ENCODE measurements around the gene NECTIN1.
A peak's percentile ranks its signal among the peaks of the same experiment; 100 is the strongest.

The NECTIN1 gene

DNA sequence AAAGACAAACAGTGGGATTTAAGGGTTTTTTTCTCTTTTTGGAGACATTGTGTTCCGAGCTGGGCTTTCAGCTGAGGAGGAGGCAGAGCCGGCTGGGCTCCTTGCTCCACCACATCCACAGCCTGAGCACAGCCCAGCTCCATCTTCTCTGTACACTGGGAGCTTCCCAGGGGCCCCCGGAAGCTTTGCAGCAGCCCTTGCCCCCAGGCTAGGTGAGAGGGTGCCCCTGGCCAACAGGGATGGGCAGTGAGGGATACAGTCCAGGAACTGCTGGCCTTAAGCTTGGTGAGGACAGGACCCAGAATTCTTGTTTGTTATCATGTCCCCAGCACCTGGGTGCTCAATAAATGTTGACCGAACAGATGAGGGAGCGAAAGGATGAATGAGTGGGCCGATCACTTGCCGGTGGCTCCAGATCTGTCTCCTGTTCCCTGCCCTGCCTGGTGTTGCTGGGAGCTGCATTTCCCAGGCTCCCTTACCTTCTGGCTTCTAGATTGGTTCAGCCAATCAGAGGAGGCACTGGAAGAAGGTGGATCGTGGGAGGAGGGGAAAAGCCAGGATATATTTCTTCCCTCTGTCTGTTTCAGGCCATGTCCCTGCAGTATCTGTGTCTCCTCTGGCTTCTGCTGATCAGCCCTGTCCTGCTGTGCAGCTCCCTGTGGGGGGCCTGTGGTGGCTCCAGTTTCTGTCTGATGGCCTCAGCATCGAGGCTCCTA lies 26.5 kb upstream of the NECTIN1 start:
- no peak for DNase-seq (ENCODE audit: low read depth in 2 of 2, low spot score in 1 of 2)

- DNase-seq (ENCODE audit: low read depth in 2 of 2, low spot score in 1 of 2) = no peak
Measured at GRCh38 chr11:119754656-119755355, 25.8 kb upstream of the NECTIN1 start.

DNA sequence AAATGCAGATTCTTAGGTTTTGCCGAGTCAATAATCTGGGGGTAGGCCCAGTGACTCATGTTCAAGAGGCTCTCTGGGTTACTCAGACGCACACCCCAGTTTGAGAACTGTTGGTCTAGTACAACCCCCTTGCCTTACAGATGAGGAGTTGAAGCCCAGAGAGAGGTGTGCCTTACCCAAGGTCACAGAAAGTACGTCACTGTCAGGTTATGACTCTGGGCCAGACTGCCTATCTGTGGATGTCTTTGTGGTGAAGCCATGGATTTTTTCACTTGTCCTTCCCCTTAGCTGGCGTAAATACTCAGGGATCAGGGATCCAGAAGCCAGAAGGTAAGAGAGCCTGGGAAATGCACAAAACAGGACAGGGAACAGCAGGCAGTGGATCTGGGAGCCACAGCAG lies 25.2 kb upstream of the NECTIN1 start:
- no peak for DNase-seq (ENCODE audit: low read depth in 2 of 2, low spot score in 1 of 2)

- DNase-seq (ENCODE audit: low read depth in 2 of 2, low spot score in 1 of 2) = no peak
Measured at GRCh38 chr11:119752946-119753345, 23.9 kb upstream of the NECTIN1 start.

DNA sequence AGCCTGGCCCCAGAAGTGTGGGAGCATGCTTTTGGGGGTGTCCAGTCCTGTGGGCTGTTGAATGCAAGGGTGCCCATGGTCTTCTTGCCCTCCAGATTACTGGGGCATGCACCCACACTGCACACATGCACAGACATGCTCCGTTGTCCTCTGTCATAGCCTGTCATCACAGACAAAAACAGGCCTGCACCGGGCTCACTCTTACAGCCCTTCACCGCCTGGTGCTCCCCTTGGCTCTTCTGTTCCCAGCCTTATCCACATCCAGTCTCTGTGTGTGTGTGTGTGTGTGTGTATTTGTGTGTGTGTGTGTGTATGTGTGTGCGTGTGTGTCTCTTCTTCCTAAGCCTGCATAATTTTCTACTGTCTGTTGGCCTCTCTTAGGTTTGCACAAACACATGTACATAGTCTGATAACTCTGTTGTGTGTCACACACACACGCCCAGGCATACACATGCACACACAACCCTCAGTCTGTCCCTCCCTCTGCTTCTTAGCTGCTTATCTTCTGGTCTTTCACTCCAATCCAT lies 23.4 kb upstream of the NECTIN1 start:
- DNase-seq (ENCODE audit: low read depth in 2 of 2, low spot score in 1 of 2) = no peak

DNA sequence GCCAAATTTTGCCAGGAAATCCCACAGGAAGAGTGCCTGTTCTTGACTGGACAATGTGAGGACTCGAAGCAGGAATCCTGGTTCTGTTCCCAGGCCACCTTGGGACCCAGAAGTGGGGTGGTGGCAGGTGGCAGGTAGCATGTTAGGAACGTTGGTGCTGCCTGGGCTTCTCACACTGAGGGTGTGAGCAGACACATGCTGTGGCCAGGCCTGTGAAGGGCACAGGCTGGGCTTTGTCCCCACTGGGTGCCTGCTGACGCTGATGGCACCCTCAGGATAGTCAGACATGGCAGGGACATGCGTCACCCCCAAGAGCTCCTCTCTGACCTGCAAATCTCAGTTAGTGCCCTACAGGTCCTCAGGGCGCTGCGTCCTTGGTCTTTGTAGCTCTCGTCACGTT lies 21.1 kb upstream of the NECTIN1 start:
- DNase-seq (ENCODE audit: low read depth in 2 of 2, low spot score in 1 of 2) = no peak

- DNase-seq (ENCODE audit: low read depth in 2 of 2, low spot score in 1 of 2) = no peak
Measured at GRCh38 chr11:119749006-119749565, 20.1 kb upstream of the NECTIN1 start.

GRCh38 chr11:119747868-119748660 lies 19.1 kb upstream of the NECTIN1 start:
- no peak for DNase-seq (ENCODE audit: low read depth in 2 of 2, low spot score in 1 of 2)

GRCh38 chr11:119745776-119746535 lies 17.0 kb upstream of the NECTIN1 start:
- no peak for DNase-seq (ENCODE audit: low read depth in 2 of 2, low spot score in 1 of 2)

- no peak for DNase-seq (ENCODE audit: low read depth in 2 of 2, low spot score in 1 of 2)
Measured at GRCh38 chr11:119745112-119745511, 16.1 kb upstream of the NECTIN1 start.

DNA sequence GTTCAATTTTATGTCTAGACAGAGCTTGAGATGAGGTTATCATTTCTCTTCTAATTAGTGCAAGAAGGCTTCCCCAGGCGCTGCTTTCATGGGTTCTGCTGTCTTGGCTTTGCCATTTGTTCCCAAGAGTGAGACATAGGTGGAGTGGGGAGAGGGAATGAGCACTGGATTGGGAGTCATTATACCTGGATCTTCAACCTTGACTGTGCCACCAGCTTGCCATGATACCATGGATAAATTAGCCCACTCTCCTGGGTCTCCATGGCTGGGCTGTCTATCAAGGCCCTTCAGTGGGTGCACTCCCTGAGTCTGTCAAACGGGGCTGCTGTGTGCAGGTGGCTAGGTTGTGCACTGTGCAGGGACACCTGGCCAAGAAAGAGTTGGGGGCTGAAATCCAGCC lies 15.6 kb upstream of the NECTIN1 start:
- no peak for DNase-seq (ENCODE audit: low read depth in 2 of 2, low spot score in 1 of 2)

DNA sequence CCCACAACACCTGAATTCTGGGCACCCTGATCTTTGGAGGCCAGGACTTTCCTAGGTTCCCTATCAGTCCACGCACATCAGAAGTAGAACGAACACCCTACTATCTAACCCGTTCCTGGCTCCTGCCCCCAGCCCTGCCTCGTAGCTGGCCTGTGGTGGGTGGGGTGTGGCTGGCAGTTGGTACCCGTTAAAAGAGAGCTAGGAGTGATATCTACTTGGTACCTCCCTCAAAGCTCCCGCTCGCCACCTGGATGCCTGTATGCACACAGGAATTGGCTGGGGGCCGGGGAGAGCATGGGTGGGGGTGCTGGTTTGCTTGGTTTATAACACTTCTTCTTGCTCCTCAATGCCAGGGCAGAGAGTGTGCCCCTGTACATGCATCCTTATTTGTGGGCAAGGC lies 14.0 kb upstream of the NECTIN1 start:
- no peak for DNase-seq (ENCODE audit: low read depth in 2 of 2, low spot score in 1 of 2)

- DNase-seq (ENCODE audit: low read depth in 2 of 2, low spot score in 1 of 2) = no peak
Measured at GRCh38 chr11:119742263-119742861, 13.4 kb upstream of the NECTIN1 start.

DNA sequence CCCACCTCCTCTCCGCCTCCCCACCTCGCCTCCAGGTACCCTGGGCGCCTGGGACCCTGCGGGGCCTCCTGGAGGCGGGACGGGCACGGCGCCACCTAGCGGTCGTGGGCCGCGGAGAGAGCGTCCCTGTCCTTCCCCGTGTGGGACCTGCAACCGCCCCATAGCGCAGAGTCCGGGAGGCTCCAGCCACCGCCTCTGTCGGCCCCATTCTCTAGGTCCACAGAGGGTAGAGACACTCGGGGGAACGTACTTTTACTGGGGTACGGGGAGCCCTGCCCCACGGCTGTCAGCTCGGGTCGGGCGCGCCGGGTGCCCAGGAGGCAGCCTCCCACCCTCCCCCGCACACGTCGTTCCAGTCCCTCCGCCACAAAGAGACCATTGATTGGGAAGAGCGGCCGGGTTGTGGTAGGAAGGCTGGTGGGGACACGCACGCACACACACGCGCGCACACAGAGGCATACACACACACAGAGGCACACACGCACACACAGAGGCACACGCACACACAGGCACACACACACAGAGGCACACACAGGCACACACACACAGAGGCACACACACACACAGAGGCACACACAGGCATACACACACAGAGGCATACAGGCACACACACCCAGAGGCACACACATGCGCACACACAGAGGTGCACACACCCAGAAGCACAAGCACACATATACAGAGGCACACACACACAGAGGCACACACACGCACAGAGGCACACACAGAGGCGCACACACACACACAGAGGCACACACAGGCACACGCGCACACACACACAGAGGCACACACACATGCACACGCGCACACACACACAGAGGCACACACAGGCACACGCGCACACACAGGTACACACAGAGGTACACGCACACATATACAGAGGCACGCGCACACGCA lies 12.6 kb upstream of the NECTIN1 start:
- DNase-seq (ENCODE audit: low read depth in 2 of 2, low spot score in 1 of 2) = peak; percentile 14 to 29

GRCh38 chr11:119739975-119740374 lies 11.0 kb upstream of the NECTIN1 start:
- no peak for DNase-seq (ENCODE audit: low read depth in 2 of 2, low spot score in 1 of 2)

GRCh38 chr11:119739021-119739703 lies 10.2 kb upstream of the NECTIN1 start:
- no peak for DNase-seq (ENCODE audit: low read depth in 2 of 2, low spot score in 1 of 2)

DNA sequence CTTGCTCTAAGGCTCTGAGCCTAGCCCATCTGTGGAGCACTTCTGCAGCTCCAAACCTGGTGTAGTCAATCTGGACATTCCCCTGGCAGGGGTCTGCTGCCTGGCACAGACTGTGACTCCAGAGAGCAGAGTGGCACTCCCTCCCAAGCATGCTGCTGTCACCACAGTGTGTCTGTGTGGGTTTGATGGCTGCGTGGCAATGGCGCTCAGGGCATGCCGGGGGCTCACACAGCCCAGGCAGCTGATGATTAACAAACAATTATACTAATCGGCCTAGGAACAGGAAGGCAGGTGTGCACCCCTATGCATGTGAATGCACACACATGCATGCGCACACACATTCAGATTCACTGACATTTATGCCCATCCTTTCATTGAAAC lies 9.0 kb upstream of the NECTIN1 start:
- no peak for DNase-seq (ENCODE audit: low read depth in 2 of 2, low spot score in 1 of 2)

DNA sequence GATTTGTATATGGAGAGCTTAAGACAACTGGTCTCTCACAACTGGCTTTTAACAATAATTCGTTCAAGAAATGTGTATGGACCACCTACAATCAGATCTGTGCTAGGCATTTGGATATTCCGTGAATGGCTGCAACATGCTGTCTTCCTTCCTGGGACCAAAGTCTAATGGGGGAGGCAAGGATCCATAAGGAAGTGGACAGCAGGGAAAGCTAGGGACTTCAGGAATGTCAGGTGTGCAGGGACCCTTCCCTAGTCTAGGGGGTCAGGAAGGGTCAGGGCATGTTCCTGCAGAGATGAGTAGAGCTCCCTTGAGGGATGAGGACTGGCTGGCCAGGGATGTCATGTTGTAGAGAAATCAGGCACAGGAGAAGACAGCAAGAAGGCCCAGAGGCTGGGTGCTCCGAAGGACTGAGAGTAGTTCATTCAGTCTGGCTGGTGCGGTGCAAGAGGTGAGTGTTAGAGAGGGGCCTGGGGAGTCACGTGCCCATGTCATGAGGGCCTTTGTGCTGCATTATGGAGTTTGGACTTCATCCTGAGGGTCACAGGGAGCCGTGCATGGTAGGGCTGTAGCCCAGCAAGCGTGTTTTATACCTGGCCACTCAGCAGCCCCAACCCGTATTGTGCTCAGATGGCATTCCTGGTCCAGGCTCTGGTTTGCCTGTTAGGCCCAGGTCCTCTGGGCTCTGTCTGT lies 8.5 kb upstream of the NECTIN1 start:
- no peak for DNase-seq (ENCODE audit: low read depth in 2 of 2, low spot score in 1 of 2)
